ENCODE measurements around the gene TAGLN2. TPM values are rescaled to one million over a fixed set of nuclear protein-coding genes. Genes with fewer than 3 reads are reported as not detected.

TAGLN2 gene
- polyA plus RNA-seq, 2 of the 4 experiments (the other 2 are of a cell fraction) = 536 to 811 TPM

GRCh38 chr1:159943908-159944622, 18.8 kb upstream of the TAGLN2 start:
- no peak for DNase-seq (ENCODE audit: low read depth in 1 of 2, low spot score in 1 of 2)
- Histone ChIP-seq H3K4me1 (peaks cover 5% of the 10 kb centered on the region; the same call in 1 of the 3 replicates), H3K4me2 (no peak overlapping the region), H3K27ac (no peak overlapping the region), H3K4me3 (no peak overlapping the region), H3K9me3 (no peaks in the 10 kb centered on the region)
- no peak for ATAC-seq
- CTCF ChIA-PET = interaction anchor here (1.0 to 4.2 kb wide), 5 partner anchors 8 to 63 kb away, joined by 4 to 30 read pairs (median 14); no protein-coding TSS in a partner anchor
- FAIRE-seq = no peak
- POLR2A ChIA-PET = no interaction called here
- TF ChIP-seq HOXB13 (CRISPR knock-in tag; IDR thresholded peaks at IDR 0.05; ENCODE audit: low read depth) (no peak), ZSCAN20 (CRISPR knock-in tag; IDR thresholded peaks at IDR 0.05) (no peak), RARB (CRISPR knock-in tag; IDR thresholded peaks at IDR 0.05) (no peak), CHD2 (IDR thresholded peaks at IDR 0.05; ENCODE audit: low read length, partially characterized antibody) (no peak), ZC3H11A (IDR thresholded peaks at IDR 0.05) (no peak), CBX2 (IDR thresholded peaks at IDR 0.05; ENCODE audit: borderline replicate concordance, low read depth) (no peak), RAD21 (conservative IDR thresholded peaks at IDR 0.05 in 1 of 2, IDR thresholded peaks at IDR 0.05 in 1 of 2) (no peak)
- 80% methylated on average over 9 of the region's 9 CpGs for WGBS (ENCODE audit: missing lambda C conversion rate)

- FAIRE-seq = no peak
- ChIA-PET CTCF (interaction anchor here (0.6 to 4.2 kb wide), 3 partner anchors 50 to 64 kb away, joined by 4 to 30 read pairs (median 29); no protein-coding TSS in a partner anchor), POLR2A (no interaction called here)
- Histone ChIP-seq H3K4me1 (peaks cover 5% of the 10 kb centered on the region; the same call in 1 of the 3 replicates), H3K4me3 (no peak overlapping the region), H3K4me2 (no peak overlapping the region), H3K9me3 (no peaks in the 10 kb centered on the region), H3K27ac (no peak overlapping the region)
- no peak for TF ChIP-seq RCOR1 (IDR thresholded peaks at IDR 0.05; ENCODE audit: low read depth, low read length)
- TF ChIP-seq ZFP36 (IDR thresholded peaks at IDR 0.05; ENCODE audit: borderline replicate concordance, partially characterized antibody) = no peak
- TF ChIP-seq ZC3H11A (IDR thresholded peaks at IDR 0.05) = no peak
- no peak for TF ChIP-seq JUN (IDR thresholded peaks at IDR 0.05)
- TF ChIP-seq CTCF (IDR thresholded peaks at IDR 0.05) = no peak
- TF ChIP-seq, protein P1, sequence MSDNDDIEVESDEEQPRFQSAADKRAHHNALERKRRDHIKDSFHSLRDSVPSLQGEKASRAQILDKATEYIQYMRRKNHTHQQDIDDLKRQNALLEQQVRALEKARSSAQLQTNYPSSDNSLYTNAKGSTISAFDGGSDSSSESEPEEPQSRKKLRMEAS (IDR thresholded peaks at IDR 0.05) = no peak
- DNase-seq (ENCODE audit: low read depth in 1 of 2, low spot score in 1 of 2) = no peak
- 78% methylated on average over 3 of the region's 5 CpGs for WGBS (ENCODE audit: missing lambda C conversion rate)
- no peak for ATAC-seq
Observed at GRCh38 chr1:159943278-159943640, 18.0 kb upstream of the TAGLN2 start.

DNA sequence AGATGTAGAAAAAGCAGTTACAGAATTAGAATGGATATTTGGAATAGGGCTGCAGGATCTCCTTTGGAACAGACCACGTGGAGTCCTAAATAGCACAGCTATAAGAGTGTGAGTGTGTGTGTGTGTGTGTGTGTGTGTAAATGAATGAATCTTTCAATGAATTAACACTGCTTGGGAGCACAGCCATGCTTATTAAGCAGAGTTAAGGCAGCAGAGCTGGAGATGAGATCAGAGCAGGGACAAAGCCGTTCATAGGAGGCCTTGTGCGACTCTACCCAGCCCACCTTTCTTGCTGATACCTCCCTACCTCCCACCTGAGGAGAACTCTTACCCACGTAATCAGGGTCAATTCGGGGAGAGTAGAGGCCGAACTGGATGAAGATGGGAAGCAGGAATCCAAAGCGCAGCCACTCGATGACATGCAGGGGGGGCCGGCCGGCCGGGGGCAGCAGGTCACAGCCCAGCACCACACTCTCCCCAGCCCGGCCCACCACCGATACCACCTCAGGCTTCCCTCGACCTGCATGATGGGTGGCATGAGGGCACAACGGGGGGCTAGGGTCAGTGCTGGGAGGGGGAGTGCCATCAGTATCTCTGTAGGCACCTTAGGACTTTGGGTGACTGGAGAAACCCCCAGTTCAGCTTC, 17.4 kb upstream of the TAGLN2 start:
- Histone ChIP-seq H3K27ac (no peak overlapping the region), H3K4me1 (peaks cover 8% of the 10 kb centered on the region; the same call in 2 of the 3 replicates), H3K9me3 (no peaks in the 10 kb centered on the region), H3K4me2 (no peak overlapping the region), H3K4me3 (no peak overlapping the region)
- FAIRE-seq (no peak), ATAC-seq (no peak), DNase-seq (ENCODE audit: low read depth in 1 of 2, low spot score in 1 of 2) (no peak)
- ChIA-PET CTCF (interaction anchor here (0.6 to 2.8 kb wide), 2 partner anchors 51 to 64 kb away, joined by 4 to 29 read pairs; no protein-coding TSS in a partner anchor), POLR2A (no interaction called here)
- TF ChIP-seq TFCP2L1 (CRISPR knock-in tag; IDR thresholded peaks at IDR 0.05) (no peak), RARB (CRISPR knock-in tag; IDR thresholded peaks at IDR 0.05) (no peak), RNF2 (IDR thresholded peaks at IDR 0.05; ENCODE audit: borderline replicate concordance, low read depth) (no peak), ZNF302 (CRISPR knock-in tag; IDR thresholded peaks at IDR 0.05) (no peak)
- WGBS (ENCODE audit: missing lambda C conversion rate) = 65% methylated on average over 15 of the region's 15 CpGs

Measured in A549 (cell line).